Measurements from ENCODE around the gene HTT.

- TF ChIP-seq NFE2L1 (CRISPR knock-in tag; IDR thresholded peaks at IDR 0.05; ENCODE audit: borderline replicate concordance) (no peak), CTCF (CRISPR knock-in tag; IDR thresholded peaks at IDR 0.05) (no peak), MEIS1 (CRISPR knock-in tag; IDR thresholded peaks at IDR 0.05; ENCODE audit: borderline replicate concordance) (no peak), ARNTL (CRISPR knock-in tag; IDR thresholded peaks at IDR 0.05) (no peak), TRIM24 (CRISPR knock-in tag; IDR thresholded peaks at IDR 0.05) (no peak), ASH2L (IDR thresholded peaks at IDR 0.05; ENCODE audit: insufficient read length, low read depth, low read length) (no peak), KLF13 (CRISPR knock-in tag; IDR thresholded peaks at IDR 0.05) (no peak)
- TF ChIP-seq, protein P1, sequence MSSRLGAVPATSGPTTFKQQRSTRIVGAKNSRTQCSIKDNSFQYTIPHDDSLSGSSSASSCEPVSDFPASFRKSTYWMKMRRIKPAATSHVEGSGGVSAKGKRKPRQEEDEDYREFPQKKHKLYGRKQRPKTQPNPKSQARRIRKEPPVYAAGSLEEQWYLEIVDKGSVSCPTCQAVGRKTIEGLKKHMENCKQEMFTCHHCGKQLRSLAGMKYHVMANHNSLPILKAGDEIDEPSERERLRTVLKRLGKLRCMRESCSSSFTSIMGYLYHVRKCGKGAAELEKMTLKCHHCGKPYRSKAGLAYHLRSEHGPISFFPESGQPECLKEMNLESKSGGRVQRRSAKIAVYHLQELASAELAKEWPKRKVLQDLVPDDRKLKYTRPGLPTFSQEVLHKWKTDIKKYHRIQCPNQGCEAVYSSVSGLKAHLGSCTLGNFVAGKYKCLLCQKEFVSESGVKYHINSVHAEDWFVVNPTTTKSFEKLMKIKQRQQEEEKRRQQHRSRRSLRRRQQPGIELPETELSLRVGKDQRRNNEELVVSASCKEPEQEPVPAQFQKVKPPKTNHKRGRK (CRISPR knock-in tag; IDR thresholded peaks at IDR 0.05), result no peak
- TF ChIP-seq, protein P2, sequence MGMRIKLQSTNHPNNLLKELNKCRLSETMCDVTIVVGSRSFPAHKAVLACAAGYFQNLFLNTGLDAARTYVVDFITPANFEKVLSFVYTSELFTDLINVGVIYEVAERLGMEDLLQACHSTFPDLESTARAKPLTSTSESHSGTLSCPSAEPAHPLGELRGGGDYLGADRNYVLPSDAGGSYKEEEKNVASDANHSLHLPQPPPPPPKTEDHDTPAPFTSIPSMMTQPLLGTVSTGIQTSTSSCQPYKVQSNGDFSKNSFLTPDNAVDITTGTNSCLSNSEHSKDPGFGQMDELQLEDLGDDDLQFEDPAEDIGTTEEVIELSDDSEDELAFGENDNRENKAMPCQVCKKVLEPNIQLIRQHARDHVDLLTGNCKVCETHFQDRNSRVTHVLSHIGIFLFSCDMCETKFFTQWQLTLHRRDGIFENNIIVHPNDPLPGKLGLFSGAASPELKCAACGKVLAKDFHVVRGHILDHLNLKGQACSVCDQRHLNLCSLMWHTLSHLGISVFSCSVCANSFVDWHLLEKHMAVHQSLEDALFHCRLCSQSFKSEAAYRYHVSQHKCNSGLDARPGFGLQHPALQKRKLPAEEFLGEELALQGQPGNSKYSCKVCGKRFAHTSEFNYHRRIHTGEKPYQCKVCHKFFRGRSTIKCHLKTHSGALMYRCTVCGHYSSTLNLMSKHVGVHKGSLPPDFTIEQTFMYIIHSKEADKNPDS (CRISPR knock-in tag; IDR thresholded peaks at IDR 0.05), result no peak
- TF ChIP-seq, protein P3, sequence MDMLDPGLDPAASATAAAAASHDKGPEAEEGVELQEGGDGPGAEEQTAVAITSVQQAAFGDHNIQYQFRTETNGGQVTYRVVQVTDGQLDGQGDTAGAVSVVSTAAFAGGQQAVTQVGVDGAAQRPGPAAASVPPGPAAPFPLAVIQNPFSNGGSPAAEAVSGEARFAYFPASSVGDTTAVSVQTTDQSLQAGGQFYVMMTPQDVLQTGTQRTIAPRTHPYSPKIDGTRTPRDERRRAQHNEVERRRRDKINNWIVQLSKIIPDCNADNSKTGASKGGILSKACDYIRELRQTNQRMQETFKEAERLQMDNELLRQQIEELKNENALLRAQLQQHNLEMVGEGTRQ (IDR thresholded peaks at IDR 0.05; ENCODE audit: low read depth, low read length), result no peak
- TF ChIP-seq, protein P3 (CRISPR knock-in tag; IDR thresholded peaks at IDR 0.05; ENCODE audit: borderline replicate concordance), result no peak
- TF ChIP-seq, protein P4, sequence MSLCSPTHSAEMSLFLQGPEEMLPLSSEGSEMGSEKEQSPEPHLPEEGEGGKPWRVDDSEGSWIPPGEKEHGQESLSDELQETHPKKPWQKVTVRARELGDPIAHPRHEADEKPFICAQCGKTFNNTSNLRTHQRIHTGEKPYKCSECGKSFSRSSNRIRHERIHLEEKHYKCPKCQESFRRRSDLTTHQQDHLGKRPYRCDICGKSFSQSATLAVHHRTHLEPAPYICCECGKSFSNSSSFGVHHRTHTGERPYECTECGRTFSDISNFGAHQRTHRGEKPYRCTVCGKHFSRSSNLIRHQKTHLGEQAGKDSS (CRISPR knock-in tag; IDR thresholded peaks at IDR 0.05; ENCODE audit: borderline replicate concordance, low read depth), result no peak
Observed at GRCh38 chr4:3098346-3098745, 23.9 kb downstream of the HTT start.

All from HepG2 (cell line).